Middle frontal gyrus (tissue), 1 donor: ENCODE data around the gene FMO2.

Source experiments
- DNase-seq: peaks from one replicate; pipeline ENCODE4 v3.0.0-alpha.2; 2015; ENCODE audit warnings: low spot score; ENCODE audit errors: extremely low spot score

Gene FMO2

DNA sequence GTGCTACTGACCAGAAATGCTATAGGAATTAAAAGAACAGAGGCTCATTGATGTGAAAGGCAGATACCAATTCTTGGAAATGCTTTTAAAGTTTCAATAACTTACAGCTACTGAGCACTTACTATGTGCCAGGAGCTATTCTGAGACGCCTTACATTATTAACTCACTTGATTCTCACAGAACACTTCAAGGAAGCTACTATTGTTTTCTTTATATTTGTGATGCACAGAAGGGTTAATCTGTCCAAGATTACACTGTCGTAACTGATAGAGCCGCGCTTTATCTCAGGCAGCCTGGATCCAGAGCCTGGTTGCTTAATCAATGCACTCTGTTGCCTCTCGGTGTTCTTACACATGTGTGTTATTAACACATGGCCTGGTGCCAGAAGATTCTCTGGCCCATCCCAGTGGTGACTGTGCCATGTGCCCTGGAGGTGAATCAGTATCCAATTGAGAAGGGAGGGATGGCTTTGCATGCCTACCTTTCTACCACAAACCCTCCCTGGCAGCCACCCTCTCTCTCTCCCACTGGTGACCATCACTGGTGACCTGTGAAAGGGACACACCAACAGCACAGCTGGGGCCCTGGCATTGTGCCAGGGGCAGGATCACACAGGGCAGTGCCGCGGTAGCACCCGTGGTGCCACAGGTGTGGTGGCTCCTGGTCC is 72.0 kb downstream of the FMO2 start:
- no peak for DNase-seq

DNA sequence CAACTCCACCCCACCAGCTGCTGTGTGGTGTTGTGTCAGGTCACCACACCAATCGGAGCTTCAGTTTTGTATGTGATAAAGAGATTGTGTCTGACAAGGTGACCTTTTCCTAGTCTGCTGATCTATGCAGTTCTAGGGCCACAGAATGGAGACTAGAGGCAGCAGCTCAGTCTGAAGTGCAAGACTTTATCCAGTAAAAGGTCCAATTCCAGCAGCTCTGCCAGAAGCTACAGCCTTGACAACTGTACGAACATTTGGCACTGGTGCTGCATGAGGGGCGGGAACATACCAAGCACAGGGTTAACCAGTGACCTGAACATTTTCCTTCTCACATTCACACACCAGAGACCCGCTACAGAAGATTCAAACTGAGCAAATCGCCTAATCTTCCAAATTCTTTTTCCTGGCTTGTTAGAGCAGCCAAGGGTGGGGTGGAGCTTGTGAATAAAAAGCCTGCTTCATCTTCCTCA is 72.5 kb downstream of the FMO2 start:
- DNase-seq, result no peak

- no peak for DNase-seq
Measured at GRCh38 chr1:171258429-171258828, 73.3 kb downstream of the FMO2 start.

DNA sequence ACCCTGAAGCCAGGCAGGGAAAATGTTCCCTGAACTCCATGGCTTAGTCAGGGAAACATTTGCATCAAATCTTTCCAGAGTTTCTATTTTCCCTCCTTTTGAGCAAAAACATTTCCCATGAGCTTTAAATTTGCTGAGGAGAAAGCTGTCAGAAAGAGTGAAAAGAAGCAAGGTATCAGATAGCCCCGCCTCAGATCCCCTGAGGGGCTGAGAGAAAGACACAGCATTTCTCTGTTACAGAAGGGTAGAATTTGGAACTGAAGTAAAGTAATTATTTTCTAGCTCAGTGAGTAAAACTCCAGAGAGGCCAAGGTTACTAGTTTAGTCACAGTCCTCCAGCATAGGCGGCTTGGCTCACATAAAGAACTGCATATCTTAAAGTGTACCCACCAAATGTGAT is 73.8 kb downstream of the FMO2 start:
- DNase-seq, result no peak
